Measurements from ENCODE around the gene CXCL11. TPM values are rescaled to one million over a fixed set of nuclear protein-coding genes. Genes with fewer than 3 reads are reported as not detected.

CXCL11 gene
- polyA plus RNA-seq, 1 donor (not counting 4 experiments of a cell fraction or from before 2014, with no cell fraction given), result 0.93 TPM

DNA sequence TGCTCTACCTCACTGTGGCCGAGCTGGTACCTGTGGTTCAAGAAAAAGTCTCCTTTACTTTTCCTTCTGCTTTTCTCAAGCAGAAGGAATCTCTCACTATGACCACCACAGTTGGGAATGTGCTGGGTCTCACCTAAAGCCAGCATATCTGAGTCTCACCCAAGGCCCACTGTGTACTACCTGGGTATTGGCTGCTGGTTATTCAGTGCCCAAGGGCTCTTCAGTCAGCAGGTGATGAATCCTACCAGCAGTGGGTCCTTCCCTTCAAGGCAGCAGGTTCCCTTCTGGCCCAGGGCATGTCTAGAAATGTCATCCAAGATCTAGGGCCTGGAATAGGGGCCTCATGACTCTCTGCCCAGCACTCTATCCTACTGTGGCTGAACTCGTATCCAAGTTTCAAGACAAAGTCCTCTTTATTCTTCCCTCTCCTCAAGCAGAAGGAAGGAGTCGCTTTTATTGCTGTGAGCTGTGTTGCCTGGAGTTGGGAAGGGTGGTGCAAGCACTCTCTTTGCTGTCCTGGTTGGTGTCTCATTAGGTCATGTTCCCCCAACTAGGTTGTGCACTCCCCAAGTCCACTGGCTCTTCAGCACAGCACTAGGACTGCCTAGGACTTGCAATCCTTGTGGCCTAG, 18.7 kb downstream of the CXCL11 start:
- Histone ChIP-seq H4K20me1 (ENCODE audit: control insufficient read depth, extremely low read depth, insufficient read depth, low read length) (no peaks in the 10 kb centered on the region), H3K9ac (ENCODE audit: control insufficient read depth, extremely low read depth, insufficient read depth, low read length) (no peak overlapping the region), H3K27me3 (ENCODE audit: control insufficient read depth, extremely low read depth, insufficient read depth, low read length) (no peaks in the 10 kb centered on the region), H3K4me1 (ENCODE audit: control insufficient read depth, extremely low read depth, insufficient read depth, low read length) (peaks cover 26% of the 10 kb centered on the region), H3K36me3 (ENCODE audit: control insufficient read depth in 2 of 2, extremely low read depth in 1 of 2, insufficient read depth in 2 of 2, low read length in 2 of 2) (no peaks in the 10 kb centered on the region), H3K4me3 (ENCODE audit: control insufficient read depth in 2 of 3, extremely low read depth in 1 of 3, insufficient read depth in 2 of 3, low read depth in 1 of 3, low read length in 3 of 3) (no peak overlapping the region), H3K27ac (ENCODE audit: control insufficient read depth, insufficient read depth, low read length) (no peak overlapping the region), H3K4me2 (ENCODE audit: control insufficient read depth, extremely low read depth, insufficient read depth, low read depth, low read length) (no peak overlapping the region), H2AFZ (ENCODE audit: control insufficient read depth, low read length) (peak overlapping the region; percentile 6), H3K9me1 (ENCODE audit: control insufficient read depth, extremely low read depth, insufficient read depth, low read length) (no peaks in the 10 kb centered on the region), H3K9me3 (ENCODE audit: control insufficient read depth, low read depth, low read length) (no peaks in the 10 kb centered on the region), H3K79me2 (ENCODE audit: control insufficient read depth, insufficient read depth, low read length) (no peaks in the 10 kb centered on the region)
- TF ChIP-seq, protein P1, sequence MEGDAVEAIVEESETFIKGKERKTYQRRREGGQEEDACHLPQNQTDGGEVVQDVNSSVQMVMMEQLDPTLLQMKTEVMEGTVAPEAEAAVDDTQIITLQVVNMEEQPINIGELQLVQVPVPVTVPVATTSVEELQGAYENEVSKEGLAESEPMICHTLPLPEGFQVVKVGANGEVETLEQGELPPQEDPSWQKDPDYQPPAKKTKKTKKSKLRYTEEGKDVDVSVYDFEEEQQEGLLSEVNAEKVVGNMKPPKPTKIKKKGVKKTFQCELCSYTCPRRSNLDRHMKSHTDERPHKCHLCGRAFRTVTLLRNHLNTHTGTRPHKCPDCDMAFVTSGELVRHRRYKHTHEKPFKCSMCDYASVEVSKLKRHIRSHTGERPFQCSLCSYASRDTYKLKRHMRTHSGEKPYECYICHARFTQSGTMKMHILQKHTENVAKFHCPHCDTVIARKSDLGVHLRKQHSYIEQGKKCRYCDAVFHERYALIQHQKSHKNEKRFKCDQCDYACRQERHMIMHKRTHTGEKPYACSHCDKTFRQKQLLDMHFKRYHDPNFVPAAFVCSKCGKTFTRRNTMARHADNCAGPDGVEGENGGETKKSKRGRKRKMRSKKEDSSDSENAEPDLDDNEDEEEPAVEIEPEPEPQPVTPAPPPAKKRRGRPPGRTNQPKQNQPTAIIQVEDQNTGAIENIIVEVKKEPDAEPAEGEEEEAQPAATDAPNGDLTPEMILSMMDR (optimal IDR thresholded peaks at IDR 0.05 in 1 of 3, IDR thresholded peaks at IDR 0.05 in 1 of 3, conservative IDR thresholded peaks at IDR 0.05 in 1 of 3; ENCODE audit: extremely low read depth in 1 of 3, insufficient read depth in 2 of 3, low read length in 3 of 3), result no peak
- TF ChIP-seq EZH2 (IDR thresholded peaks at IDR 0.05; ENCODE audit: low read length), result no peak
- FAIRE-seq, result peak; percentile 29
- dilution Hi-C loops (cut with MboI; ENCODE audit: extremely low pct_ligation_motif_present, low sequenced_read_pairs), result no loop called here
- no peak for DNase-seq (ENCODE audit: low read depth, low spot score)

DNA sequence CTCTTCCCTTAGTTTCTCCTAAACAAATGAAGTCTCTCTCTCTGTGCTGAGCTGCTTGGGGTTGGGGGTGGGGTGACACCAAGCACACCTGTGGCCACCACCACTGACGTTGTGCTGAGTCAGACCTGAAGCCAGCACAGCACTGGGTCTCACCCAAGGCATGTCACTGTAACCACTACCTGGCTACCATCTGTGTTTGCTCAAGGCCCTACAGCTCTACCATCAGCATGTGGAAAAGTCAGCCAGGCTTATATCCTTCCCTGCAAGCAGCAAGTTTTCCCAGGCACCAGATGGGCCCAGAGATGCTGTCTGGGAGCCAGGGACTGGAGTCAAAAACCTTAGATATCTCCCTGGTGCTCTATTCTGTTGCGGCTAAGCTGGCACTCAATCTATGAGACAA, 19.5 kb downstream of the CXCL11 start:
- Histone ChIP-seq H3K4me1 (ENCODE audit: control insufficient read depth, extremely low read depth, insufficient read depth, low read length) (peaks cover 34% of the 10 kb centered on the region), H4K20me1 (ENCODE audit: control insufficient read depth, extremely low read depth, insufficient read depth, low read length) (no peaks in the 10 kb centered on the region), H3K27ac (ENCODE audit: control insufficient read depth, insufficient read depth, low read length) (peak overlapping the region; percentile 12), H3K4me3 (ENCODE audit: control insufficient read depth in 2 of 3, extremely low read depth in 1 of 3, insufficient read depth in 2 of 3, low read depth in 1 of 3, low read length in 3 of 3) (no peak overlapping the region), H3K79me2 (ENCODE audit: control insufficient read depth, insufficient read depth, low read length) (no peaks in the 10 kb centered on the region), H3K36me3 (ENCODE audit: control insufficient read depth in 2 of 2, extremely low read depth in 1 of 2, insufficient read depth in 2 of 2, low read length in 2 of 2) (no peaks in the 10 kb centered on the region), H2AFZ (ENCODE audit: control insufficient read depth, low read length) (peak overlapping the region; percentile 53), H3K27me3 (ENCODE audit: control insufficient read depth, extremely low read depth, insufficient read depth, low read length) (no peaks in the 10 kb centered on the region), H3K9me3 (ENCODE audit: control insufficient read depth, low read depth, low read length) (no peaks in the 10 kb centered on the region), H3K9me1 (ENCODE audit: control insufficient read depth, extremely low read depth, insufficient read depth, low read length) (no peaks in the 10 kb centered on the region), H3K9ac (ENCODE audit: control insufficient read depth, extremely low read depth, insufficient read depth, low read length) (no peak overlapping the region), H3K4me2 (ENCODE audit: control insufficient read depth, extremely low read depth, insufficient read depth, low read depth, low read length) (no peak overlapping the region)
- DNase-seq (ENCODE audit: low read depth, low spot score), result peak; percentile 30
- TF ChIP-seq, protein P1 (optimal IDR thresholded peaks at IDR 0.05 in 1 of 3, IDR thresholded peaks at IDR 0.05 in 1 of 3, conservative IDR thresholded peaks at IDR 0.05 in 1 of 3; ENCODE audit: extremely low read depth in 1 of 3, insufficient read depth in 2 of 3, low read length in 3 of 3), result no peak
- no peak for TF ChIP-seq EZH2 (IDR thresholded peaks at IDR 0.05; ENCODE audit: low read length)
- dilution Hi-C loops (cut with MboI; ENCODE audit: extremely low pct_ligation_motif_present, low sequenced_read_pairs), result no loop called here
- FAIRE-seq, result peak; percentile 61

Measured in keratinocyte (primary cell).